ENCODE results near the gene CA10.

CA10 gene

DNA sequence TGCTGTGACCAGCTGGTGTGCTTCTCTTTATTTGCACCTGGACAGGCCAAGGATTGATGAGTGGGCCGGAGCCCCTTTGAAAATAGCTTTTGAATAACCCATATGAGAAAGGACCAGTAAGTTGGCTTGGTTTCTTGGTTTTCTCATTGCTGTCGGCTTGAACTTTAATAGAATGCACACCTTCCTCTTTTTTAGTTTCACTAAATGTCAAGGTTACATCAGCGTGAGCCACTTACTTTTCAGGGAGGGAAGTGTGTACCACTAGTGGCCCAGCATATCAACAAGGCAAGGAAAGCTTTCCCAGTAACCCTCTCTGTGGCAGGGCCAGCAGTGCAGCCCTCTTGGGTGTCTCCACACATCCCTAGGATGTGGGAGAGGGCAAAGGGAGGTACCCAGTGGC, 433.3 kb downstream of the CA10 start:
- WGBS, 2 donors (ENCODE audit: extremely low coverage in 2 of 2, insufficient read length in 2 of 2, insufficient replicate concordance in 1 of 2): no CpG with 5 or more reads among the region's 3 CpGs
- Histone ChIP-seq H2BK120ac (ENCODE audit: low read depth, low read length) (no peak overlapping the region), H4K91ac (ENCODE audit: low read depth, low read length, poor library complexity) (no peak overlapping the region), H3K23ac (ENCODE audit: low read depth, low read length, poor library complexity) (no peak overlapping the region), H3K14ac (ENCODE audit: low read length) (no peak overlapping the region), H3K27me3 (ENCODE audit: control insufficient read depth in 3 of 3, insufficient read depth in 3 of 3, low read depth in 1 of 3, low read length in 3 of 3) (no peaks in the 10 kb centered on the region), H4K8ac (ENCODE audit: low read depth, low read length) (no peak overlapping the region), H3K4ac (ENCODE audit: low read length) (no peak overlapping the region), H3K4me3 (ENCODE audit: low read length in 2 of 2) (no peak overlapping the region), H3K9me3 (replicated peaks in 1 of 2; ENCODE audit: control insufficient read depth in 2 of 2, insufficient read depth in 1 of 2, low read depth in 1 of 2, low read length in 2 of 2) (no peaks in the 10 kb centered on the region), H2BK5ac (ENCODE audit: low read length) (no peak overlapping the region), H2AK5ac (ENCODE audit: low read depth, low read length) (no peak overlapping the region), H3K36me3 (replicated peaks in 1 of 2; ENCODE audit: control insufficient read depth in 2 of 2, insufficient read depth in 2 of 2, low read length in 2 of 2) (no peaks in the 10 kb centered on the region), H3K18ac (ENCODE audit: low read length) (no peak overlapping the region), H2BK15ac (ENCODE audit: low read length) (no peak overlapping the region), H3K27ac (replicated peaks; ENCODE audit: low read length) (no peak overlapping the region), H3K4me1 (ENCODE audit: control insufficient read depth in 2 of 2, insufficient read depth in 1 of 2, low read depth in 1 of 2, low read length in 2 of 2) (no peaks in the 10 kb centered on the region), H3K79me1 (ENCODE audit: low read depth, low read length) (no peaks in the 10 kb centered on the region), H3K9ac (ENCODE audit: low read depth, low read length, poor library complexity) (no peak overlapping the region), H2AFZ (ENCODE audit: low read length) (no peak overlapping the region), H3K4me2 (ENCODE audit: insufficient read depth, low read length, poor library complexity, severe bottlenecking) (no peak overlapping the region), H2BK12ac (ENCODE audit: low read length) (no peak overlapping the region)
- no peak for DNase-seq (ENCODE audit: low spot score)

DNA sequence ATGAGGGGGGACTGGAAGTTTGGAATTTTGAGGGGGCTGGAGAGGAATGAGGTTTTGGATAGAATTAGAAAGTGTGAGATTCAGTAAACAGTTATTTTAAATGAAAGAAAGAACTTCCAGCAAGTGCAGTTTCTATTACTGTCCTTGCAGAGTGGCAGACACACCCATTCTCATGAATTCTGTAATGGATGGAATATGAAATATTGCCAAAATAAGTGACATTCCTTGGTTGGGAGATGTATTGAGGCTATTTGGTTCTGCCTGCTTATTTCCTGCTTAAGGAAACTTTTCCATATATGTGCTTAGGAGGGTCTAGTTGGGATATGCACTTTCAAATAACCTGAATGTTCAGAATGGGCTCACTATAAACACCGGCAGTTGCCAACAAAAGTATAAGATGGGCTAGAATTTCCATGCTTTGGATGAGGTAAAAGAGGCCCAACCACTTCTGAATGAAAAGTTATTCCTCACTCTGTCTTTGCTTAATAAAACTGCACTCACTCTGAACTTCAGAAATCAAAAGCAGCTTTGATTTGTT, 434.4 kb downstream of the CA10 start:
- no peak overlapping the region for H2AK5ac ChIP-seq (ENCODE audit: low read depth, low read length)
- no peak overlapping the region for H2AFZ ChIP-seq (ENCODE audit: low read length)
- H3K27me3 ChIP-seq (ENCODE audit: control insufficient read depth in 3 of 3, insufficient read depth in 3 of 3, low read depth in 1 of 3, low read length in 3 of 3): no peaks in the 10 kb centered on the region
- H2BK15ac ChIP-seq (ENCODE audit: low read length): no peak overlapping the region
- no peaks in the 10 kb centered on the region for H3K4me1 ChIP-seq (ENCODE audit: control insufficient read depth in 2 of 2, insufficient read depth in 1 of 2, low read depth in 1 of 2, low read length in 2 of 2)
- no peak overlapping the region for H3K9ac ChIP-seq (ENCODE audit: low read depth, low read length, poor library complexity)
- no peak overlapping the region for H4K8ac ChIP-seq (ENCODE audit: low read depth, low read length)
- DNase-seq (ENCODE audit: low spot score): no peak
- H3K4me3 ChIP-seq (ENCODE audit: low read length in 2 of 2): no peak overlapping the region
- H3K14ac ChIP-seq (ENCODE audit: low read length): no peak overlapping the region
- H3K79me1 ChIP-seq (ENCODE audit: low read depth, low read length): no peaks in the 10 kb centered on the region
- no peaks in the 10 kb centered on the region for H3K9me3 ChIP-seq (replicated peaks in 1 of 2; ENCODE audit: control insufficient read depth in 2 of 2, insufficient read depth in 1 of 2, low read depth in 1 of 2, low read length in 2 of 2)
- H2BK5ac ChIP-seq (ENCODE audit: low read length): no peak overlapping the region
- H3K36me3 ChIP-seq (replicated peaks in 1 of 2; ENCODE audit: control insufficient read depth in 2 of 2, insufficient read depth in 2 of 2, low read length in 2 of 2): no peaks in the 10 kb centered on the region
- no CpG with 5 or more reads among the region's 1 CpG for WGBS, 2 donors (ENCODE audit: extremely low coverage in 2 of 2, insufficient read length in 2 of 2, insufficient replicate concordance in 1 of 2)
- no peak overlapping the region for H3K4me2 ChIP-seq (ENCODE audit: insufficient read depth, low read length, poor library complexity, severe bottlenecking)
- H3K23ac ChIP-seq (ENCODE audit: low read depth, low read length, poor library complexity): no peak overlapping the region
- H4K91ac ChIP-seq (ENCODE audit: low read depth, low read length, poor library complexity): no peak overlapping the region
- no peak overlapping the region for H3K27ac ChIP-seq (replicated peaks; ENCODE audit: low read length)
- no peak overlapping the region for H3K4ac ChIP-seq (ENCODE audit: low read length)
- H3K18ac ChIP-seq (ENCODE audit: low read length): no peak overlapping the region
- H2BK12ac ChIP-seq (ENCODE audit: low read length): no peak overlapping the region
- no peak overlapping the region for H2BK120ac ChIP-seq (ENCODE audit: low read depth, low read length)

DNA sequence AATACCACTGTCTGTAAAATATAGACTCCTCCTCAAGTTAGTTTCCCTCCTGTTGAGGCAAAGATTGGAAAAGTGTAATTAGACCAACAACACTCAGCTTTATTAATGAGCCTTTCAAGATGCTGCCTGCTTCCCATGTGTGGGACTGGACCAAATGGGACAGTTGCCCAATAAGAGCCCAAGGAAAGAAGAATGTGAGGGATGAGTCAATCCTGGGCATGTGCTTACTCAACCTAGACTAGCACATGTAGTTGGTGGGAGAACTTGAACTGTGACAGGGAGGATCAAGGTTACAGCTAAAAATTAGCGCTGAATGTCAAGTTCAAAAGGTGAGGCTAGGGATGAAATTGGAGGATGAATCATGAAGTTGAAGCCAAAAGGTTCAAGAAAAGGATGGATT, 435.5 kb downstream of the CA10 start:
- DNase-seq (ENCODE audit: low spot score): no peak

DNA sequence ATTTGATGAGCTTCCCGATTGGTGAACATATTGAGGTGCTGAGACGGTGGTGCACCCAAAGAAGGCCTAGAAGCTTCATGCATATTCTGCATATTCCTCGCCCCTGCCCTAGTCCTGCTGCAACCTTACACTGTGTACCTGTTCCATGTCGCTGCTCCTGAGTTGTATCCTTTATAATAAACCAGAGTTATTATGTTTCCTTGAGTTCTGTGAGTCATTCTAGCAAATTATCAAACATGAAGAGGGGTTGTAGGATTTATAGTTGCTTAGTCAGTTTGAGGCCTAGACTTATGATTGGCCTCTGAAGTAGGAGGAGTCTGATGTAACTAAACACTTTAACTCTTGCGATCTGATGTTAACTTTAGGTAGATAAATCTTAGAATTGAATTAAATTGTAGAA, 436.8 kb downstream of the CA10 start:
- Histone ChIP-seq H3K14ac (ENCODE audit: low read length) (no peak overlapping the region), H2AFZ (ENCODE audit: low read length) (no peak overlapping the region), H2BK12ac (ENCODE audit: low read length) (no peak overlapping the region), H3K4me1 (ENCODE audit: control insufficient read depth in 2 of 2, insufficient read depth in 1 of 2, low read depth in 1 of 2, low read length in 2 of 2) (no peaks in the 10 kb centered on the region), H3K27me3 (ENCODE audit: control insufficient read depth in 3 of 3, insufficient read depth in 3 of 3, low read depth in 1 of 3, low read length in 3 of 3) (no peaks in the 10 kb centered on the region), H3K9me3 (replicated peaks in 1 of 2; ENCODE audit: control insufficient read depth in 2 of 2, insufficient read depth in 1 of 2, low read depth in 1 of 2, low read length in 2 of 2) (no peaks in the 10 kb centered on the region), H3K4me2 (ENCODE audit: insufficient read depth, low read length, poor library complexity, severe bottlenecking) (no peak overlapping the region), H2BK15ac (ENCODE audit: low read length) (no peak overlapping the region), H3K4me3 (ENCODE audit: low read length in 2 of 2) (no peak overlapping the region), H4K91ac (ENCODE audit: low read depth, low read length, poor library complexity) (no peak overlapping the region), H3K9ac (ENCODE audit: low read depth, low read length, poor library complexity) (no peak overlapping the region), H3K18ac (ENCODE audit: low read length) (no peak overlapping the region), H2BK120ac (ENCODE audit: low read depth, low read length) (no peak overlapping the region), H3K27ac (replicated peaks; ENCODE audit: low read length) (no peak overlapping the region), H4K8ac (ENCODE audit: low read depth, low read length) (no peak overlapping the region), H3K23ac (ENCODE audit: low read depth, low read length, poor library complexity) (no peak overlapping the region), H3K36me3 (replicated peaks in 1 of 2; ENCODE audit: control insufficient read depth in 2 of 2, insufficient read depth in 2 of 2, low read length in 2 of 2) (no peaks in the 10 kb centered on the region), H2AK5ac (ENCODE audit: low read depth, low read length) (no peak overlapping the region), H3K79me1 (ENCODE audit: low read depth, low read length) (no peaks in the 10 kb centered on the region), H3K4ac (ENCODE audit: low read length) (no peak overlapping the region), H2BK5ac (ENCODE audit: low read length) (no peak overlapping the region)
- DNase-seq (ENCODE audit: low spot score): no peak
- WGBS, 2 donors (ENCODE audit: extremely low coverage in 2 of 2, insufficient read length in 2 of 2, insufficient replicate concordance in 1 of 2): no CpG with 5 or more reads among the region's 5 CpGs

More for the DNA sequence above, 435.5 kb downstream of the CA10 start:
- Histone ChIP-seq H3K36me3 (replicated peaks in 1 of 2; ENCODE audit: control insufficient read depth in 2 of 2, insufficient read depth in 2 of 2, low read length in 2 of 2) (no peaks in the 10 kb centered on the region), H3K4me3 (ENCODE audit: low read length in 2 of 2) (no peak overlapping the region), H3K27ac (replicated peaks; ENCODE audit: low read length) (no peak overlapping the region), H4K8ac (ENCODE audit: low read depth, low read length) (no peak overlapping the region), H3K4ac (ENCODE audit: low read length) (no peak overlapping the region), H2BK5ac (ENCODE audit: low read length) (no peak overlapping the region), H3K23ac (ENCODE audit: low read depth, low read length, poor library complexity) (no peak overlapping the region), H3K4me1 (ENCODE audit: control insufficient read depth in 2 of 2, insufficient read depth in 1 of 2, low read depth in 1 of 2, low read length in 2 of 2) (no peaks in the 10 kb centered on the region), H2AK5ac (ENCODE audit: low read depth, low read length) (no peak overlapping the region), H2BK15ac (ENCODE audit: low read length) (no peak overlapping the region), H3K9me3 (replicated peaks in 1 of 2; ENCODE audit: control insufficient read depth in 2 of 2, insufficient read depth in 1 of 2, low read depth in 1 of 2, low read length in 2 of 2) (no peaks in the 10 kb centered on the region), H2AFZ (ENCODE audit: low read length) (no peak overlapping the region), H4K91ac (ENCODE audit: low read depth, low read length, poor library complexity) (no peak overlapping the region), H3K79me1 (ENCODE audit: low read depth, low read length) (no peaks in the 10 kb centered on the region), H3K4me2 (ENCODE audit: insufficient read depth, low read length, poor library complexity, severe bottlenecking) (no peak overlapping the region), H3K9ac (ENCODE audit: low read depth, low read length, poor library complexity) (no peak overlapping the region), H3K18ac (ENCODE audit: low read length) (no peak overlapping the region), H3K14ac (ENCODE audit: low read length) (no peak overlapping the region), H2BK12ac (ENCODE audit: low read length) (no peak overlapping the region), H2BK120ac (ENCODE audit: low read depth, low read length) (no peak overlapping the region), H3K27me3 (ENCODE audit: control insufficient read depth in 3 of 3, insufficient read depth in 3 of 3, low read depth in 1 of 3, low read length in 3 of 3) (no peaks in the 10 kb centered on the region)
- no CpG with 5 or more reads among the region's 1 CpG for WGBS, 2 donors (ENCODE audit: extremely low coverage in 2 of 2, insufficient read length in 2 of 2, insufficient replicate concordance in 1 of 2)
